CD4-positive, CD25-positive, alpha-beta regulatory T cell (primary cell): ENCODE data around the gene HLA-DPA1. TPM values are rescaled to one million over a fixed set of nuclear protein-coding genes. Genes with fewer than 3 reads are reported as not detected.
A peak's percentile ranks its signal among the peaks of the same experiment; 100 is the strongest.

Experiments
- ATAC-seq, 2 donors: fragments of 150-1000 bp; cut with Tn5 transposase; one replicate each; pipeline ENCODE4 v1.10.0; 2021; ENCODE audit warnings: low read depth in 2 of 2, moderate number of reproducible peaks in 2 of 2, moderate library complexity in 1 of 2
- DNase-seq, 3 donors: peaks; one replicate each; pipeline versions ENCODE4 v3.0.0 to v3.0.0-alpha.2; 2012 to 2022; ENCODE audit warnings: mixed read lengths in 1 of 3
- H3K27ac ChIP-seq: one replicate; pipeline ENCODE4 v1.7.0; 2013; ENCODE audit warnings: mild to moderate bottlenecking, low read length; ENCODE audit not compliant: insufficient read depth, poor library complexity, severe bottlenecking
- H3K27me3 ChIP-seq: one replicate; pipeline ENCODE4 v1.7.0; 2013; ENCODE audit warnings: low read length; ENCODE audit not compliant: control insufficient read depth, insufficient read depth
- H3K36me3 ChIP-seq: one replicate; pipeline ENCODE4 v1.7.0; 2013; ENCODE audit warnings: mild to moderate bottlenecking, low read length, moderate library complexity; ENCODE audit not compliant: control insufficient read depth, insufficient read depth
- H3K4me1 ChIP-seq: 2 replicates; pipeline ENCODE4 v1.7.0; 2013; ENCODE audit warnings: mild to moderate bottlenecking, low read length; ENCODE audit not compliant: insufficient read depth, control insufficient read depth, poor library complexity, severe bottlenecking
- H3K4me3 ChIP-seq: one replicate; pipeline ENCODE4 v1.7.0; 2013; ENCODE audit warnings: low read depth, mild to moderate bottlenecking, low read length, moderate library complexity
- H3K9me3 ChIP-seq, 2 experiments: 1 replicate in 1 of 2; 2 replicates in 1 of 2; pipeline ENCODE4 v1.7.0; 2013; ENCODE audit warnings: low read length in 2 of 2, mild to moderate bottlenecking in 1 of 2, moderate library complexity in 1 of 2; ENCODE audit not compliant: control insufficient read depth in 2 of 2
- H3K27ac Mint-ChIP-seq, 3 donors: one replicate each; pipeline ENCODE4 v1.8.0; 2020 to 2022; ENCODE audit warnings: mild to moderate bottlenecking in 3 of 3, mixed read lengths in 3 of 3, moderate library complexity in 2 of 3
- H3K27me3 Mint-ChIP-seq: one replicate; pipeline ENCODE4 v1.8.0; 2022; ENCODE audit warnings: mild to moderate bottlenecking, mixed read lengths
- H3K36me3 Mint-ChIP-seq: one replicate; pipeline ENCODE4 v1.8.0; 2020; ENCODE audit warnings: mixed read lengths
- H3K4me1 Mint-ChIP-seq, 4 donors: one replicate each; pipeline ENCODE4 v1.8.0; 2020 to 2022; ENCODE audit warnings: mixed read lengths in 4 of 4, mild to moderate bottlenecking in 1 of 4
- H3K4me3 Mint-ChIP-seq, 4 donors: one replicate each; pipeline ENCODE4 v1.8.0; 2020 to 2022; ENCODE audit warnings: mild to moderate bottlenecking in 4 of 4, mixed read lengths in 4 of 4, moderate library complexity in 3 of 4
- H3K9me3 Mint-ChIP-seq, 7 donors: one replicate each; pipeline ENCODE4 v1.8.0; 2020 to 2022; ENCODE audit warnings: mixed read lengths in 7 of 7, mild to moderate bottlenecking in 3 of 7, moderate library complexity in 2 of 7
- polyA plus RNA-seq, 4 donors: library from polyadenylated mRNA; unstranded; fragments of 300-500 nt; fragmentation: Illumina TruSeq; gene quantifications; one replicate each; pipeline ENCODE4 v1.2.3, GENCODE V29; 2021
- total RNA-seq: library from RNA; stranded (reverse); gene quantifications from one replicate; pipeline ENCODE4 v1.2.3, GENCODE V29; 2022

Gene HLA-DPA1
- total and polyA plus RNA-seq, 5 donors from 2014 or later: 97.9 to 292 (median 178) TPM

GRCh38 chr6:33078919-33079521 is 5.6 kb upstream of the HLA-DPA1 start:
- Histone ChIP-seq H3K27ac (no peak overlapping the region), H3K4me1 (peaks cover 32% of the 10 kb centered on the region), H3K4me3 (no peak overlapping the region), H3K9me3 (no peaks in the 10 kb centered on the region), H3K36me3 (peaks cover 7% of the 10 kb centered on the region), H3K27me3 (no peaks in the 10 kb centered on the region)
- Mint-ChIP-seq H3K36me3 (no peaks in the 10 kb centered on the region), H3K27me3 (no peaks in the 10 kb centered on the region), H3K9me3 (no peaks in the 10 kb centered on the region), H3K4me3 (peak overlapping the region in 2 of 4 donors; percentile 73 to 91), H3K27ac (peak overlapping the region in 1 of 3 donors; percentile 33), H3K4me1 (peaks cover 5 to 44% (median 35%) of the 10 kb centered on the region in 4 donors)
- no peak for DNase-seq
- ATAC-seq: no peak

- H3K27me3 Mint-ChIP-seq: no peaks in the 10 kb centered on the region
- H3K36me3 Mint-ChIP-seq: no peaks in the 10 kb centered on the region
- H3K27ac Mint-ChIP-seq: peak overlapping the region in 1 of 3 donors; percentile 81
- peak overlapping the region in 3 of 4 donors; percentile 53 to 91 (median 83) for H3K4me3 Mint-ChIP-seq
- DNase-seq: no peak
- H3K4me1 ChIP-seq: peaks cover 32% of the 10 kb centered on the region
- no peaks in the 10 kb centered on the region for H3K9me3 ChIP-seq
- H3K4me3 ChIP-seq: peak overlapping the region; percentile 72
- peaks cover 6% of the 10 kb centered on the region for H3K36me3 ChIP-seq
- no peak for ATAC-seq
- H3K27ac ChIP-seq: peak overlapping the region; percentile 1
- H3K27me3 ChIP-seq: no peaks in the 10 kb centered on the region
- H3K4me1 Mint-ChIP-seq: peaks cover 9 to 47% (median 38%) of the 10 kb centered on the region in 4 donors
- H3K9me3 Mint-ChIP-seq: no peaks in the 10 kb centered on the region
Observed at GRCh38 chr6:33078442-33078841, 5.0 kb upstream of the HLA-DPA1 start.

GRCh38 chr6:33077908-33078307 is 4.5 kb upstream of the HLA-DPA1 start:
- no peaks in the 10 kb centered on the region for H3K27me3 ChIP-seq
- H3K36me3 Mint-ChIP-seq: no peaks in the 10 kb centered on the region
- no peak overlapping the region for H3K27ac ChIP-seq
- peaks cover 32% of the 10 kb centered on the region for H3K4me1 ChIP-seq
- peak overlapping the region in 2 of 3 donors; percentile 66 to 81 for H3K27ac Mint-ChIP-seq
- no peaks in the 10 kb centered on the region for H3K9me3 Mint-ChIP-seq
- H3K9me3 ChIP-seq: no peaks in the 10 kb centered on the region
- peaks cover 6% of the 10 kb centered on the region for H3K36me3 ChIP-seq
- H3K4me3 ChIP-seq: peak overlapping the region; percentile 72
- no peaks in the 10 kb centered on the region for H3K27me3 Mint-ChIP-seq
- DNase-seq (no peak), ATAC-seq (no peak)
- peaks cover 12 to 51% (median 41%) of the 10 kb centered on the region in 4 donors for H3K4me1 Mint-ChIP-seq
- H3K4me3 Mint-ChIP-seq: peak overlapping the region; percentile 53 to 91 (median 82)

- Mint-ChIP-seq H3K4me3 (peak overlapping the region; percentile 86 to 94 (median 89)), H3K36me3 (no peaks in the 10 kb centered on the region), H3K9me3 (no peaks in the 10 kb centered on the region), H3K27ac (peak overlapping the region in 2 of 3 donors; percentile 84 to 88), H3K4me1 (peaks cover 18 to 55% (median 44%) of the 10 kb centered on the region in 4 donors), H3K27me3 (no peaks in the 10 kb centered on the region)
- Histone ChIP-seq H3K4me1 (peaks cover 41% of the 10 kb centered on the region), H3K36me3 (peaks cover 3% of the 10 kb centered on the region), H3K9me3 (no peaks in the 10 kb centered on the region), H3K27me3 (no peaks in the 10 kb centered on the region), H3K4me3 (peak overlapping the region; percentile 94), H3K27ac (peak overlapping the region; percentile 77)
- ATAC-seq (no peak), DNase-seq (no peak)
Observed at GRCh38 chr6:33076406-33076934, 3.0 kb upstream of the HLA-DPA1 start.

- Histone ChIP-seq H3K9me3 (no peaks in the 10 kb centered on the region), H3K4me3 (peak within 1 kb of the TSS; percentile 94), H3K27ac (peak within 1 kb of the TSS; percentile 84), H3K4me1 (peaks cover 43% of the 10 kb centered on the region), H3K27me3 (no peaks in the 10 kb centered on the region), H3K36me3 (no peaks in the 10 kb centered on the region)
- DNase-seq: peak; percentile 49 to 90 (median 78)
- Mint-ChIP-seq H3K27ac (peak within 1 kb of the TSS; percentile 84 to 97 (median 88)), H3K4me3 (peak within 1 kb of the TSS; percentile 86 to 94 (median 89)), H3K27me3 (no peaks in the 10 kb centered on the region), H3K4me1 (peaks cover 21 to 57% (median 43%) of the 10 kb centered on the region in 4 donors), H3K36me3 (no peaks in the 10 kb centered on the region), H3K9me3 (no peaks in the 10 kb centered on the region)
- peak; percentile 93 to 95 for ATAC-seq
Observed at GRCh38 chr6:33075568-33076405, 2.3 kb upstream of the HLA-DPA1 start, which contains the start of gene HLA-DPB1. HLA-DPB1 (plus strand) TSS chr6:33075990; CDS start chr6:33076042, 52 bp downstream.

- no peaks in the 10 kb centered on the region for H3K27me3 ChIP-seq
- peak overlapping the region; percentile 84 for H3K27ac ChIP-seq
- Mint-ChIP-seq H3K4me3 (peak overlapping the region; percentile 86 to 94 (median 89)), H3K36me3 (no peaks in the 10 kb centered on the region), H3K27ac (peak overlapping the region; percentile 79 to 97 (median 88)), H3K4me1 (peaks cover 23 to 53% (median 46%) of the 10 kb centered on the region in 4 donors), H3K9me3 (no peaks in the 10 kb centered on the region), H3K27me3 (no peaks in the 10 kb centered on the region)
- H3K36me3 ChIP-seq: no peaks in the 10 kb centered on the region
- no peak for DNase-seq
- peak overlapping the region; percentile 94 for H3K4me3 ChIP-seq
- ATAC-seq: no peak
- peaks cover 43% of the 10 kb centered on the region for H3K4me1 ChIP-seq
- H3K9me3 ChIP-seq: no peaks in the 10 kb centered on the region
Observed at GRCh38 chr6:33075208-33075567, 1.7 kb upstream of the HLA-DPA1 start.

GRCh38 chr6:33072508-33073100 is 845 bp downstream of the HLA-DPA1 start:
- peaks cover 0 to under 1% (median 0%) of the 10 kb centered on the region in 7 donors for H3K9me3 Mint-ChIP-seq
- Histone ChIP-seq H3K9me3 (no peaks in the 10 kb centered on the region), H3K27ac (peak overlapping the region; percentile 53), H3K27me3 (no peaks in the 10 kb centered on the region), H3K4me1 (peaks cover 26% of the 10 kb centered on the region), H3K36me3 (peaks cover 18% of the 10 kb centered on the region), H3K4me3 (peak overlapping the region; percentile 91)
- peaks cover 1% of the 10 kb centered on the region for H3K36me3 Mint-ChIP-seq
- H3K27ac Mint-ChIP-seq: peak overlapping the region; percentile 45 to 75 (median 60)
- H3K4me1 Mint-ChIP-seq: peaks cover 30 to 42% (median 37%) of the 10 kb centered on the region in 4 donors
- H3K4me3 Mint-ChIP-seq: peak overlapping the region; percentile 60 to 94 (median 90)
- no peaks in the 10 kb centered on the region for H3K27me3 Mint-ChIP-seq
- ATAC-seq (no peak), DNase-seq (no peak)
